GM23248 (cell line): ENCODE data around the gene SEMA5A.

Experiments
- EZH2 ChIP-seq: fragments of 200-600 bp; sonication (generic); IDR thresholded peaks from 2 replicates; pipeline ENCODE4 v1.6.1; 2018; ENCODE audit warnings: antibody characterized with exemption, mild to moderate bottlenecking; ENCODE audit not compliant: insufficient read depth, poor library complexity, severe bottlenecking
- EZH2phosphoT487 ChIP-seq: fragments of 200-600 bp; sonication (generic); IDR thresholded peaks from 2 replicates; pipeline ENCODE4 v1.6.1; 2018; ENCODE audit warnings: antibody characterized with exemption, moderate library complexity, mild to moderate bottlenecking, low read depth; ENCODE audit not compliant: insufficient read depth

- no peak for TF ChIP-seq EZH2phosphoT487
- no peak for TF ChIP-seq EZH2
Measured at GRCh38 chr5:9365512-9365911, 180.4 kb downstream of the SEMA5A start.
